Common myeloid progenitor, CD34-positive (primary cell): ENCODE measurements around the gene BICDL2.

Source experiments
- CTCF ChIA-PET: fragments of 350-600 bp; sonication (Branson Sonifier 250); formaldehyde crosslinking; loops from one replicate; lab custom pipeline; 2021; ENCODE audit warnings: antibody characterized with exemption; lab: Charles Lee
- POLR2A ChIA-PET: fragments of 350-600 bp; sonication (Branson Sonifier 250); formaldehyde crosslinking; loops from one replicate; lab custom pipeline; 2021; ENCODE audit warnings: antibody characterized with exemption; lab: Charles Lee
- DNase-seq, 3 donors: peaks; one replicate each; pipeline versions ENCODE4 v3.0.0 to v3.0.0-alpha.2; 2013
- H3K27ac ChIP-seq, 2 experiments: 1 replicate in 1 of 2; 2 replicates in 1 of 2; pipeline ENCODE4 v1.7.0; 2013; ENCODE audit warnings: inconsistent platforms in 2 of 2, low read length in 2 of 2, mild to moderate bottlenecking in 2 of 2, low read depth in 1 of 2, moderate library complexity in 1 of 2; ENCODE audit not compliant: severe bottlenecking in 2 of 2, insufficient read depth in 1 of 2, poor library complexity in 1 of 2
- H3K27me3 ChIP-seq, 5 experiments: replicated peaks in 2 of 5; 1 replicate in 3 of 5; 2 replicates in 2 of 5; pipeline versions ENCODE4 v1.6.1 to v1.7.0; 2013; ENCODE audit warnings: low read length in 4 of 5, mild to moderate bottlenecking in 2 of 5, moderate library complexity in 2 of 5, inconsistent platforms in 1 of 5; ENCODE audit not compliant: insufficient read depth in 5 of 5, control insufficient read depth in 4 of 5
- H3K36me3 ChIP-seq, 4 experiments: 1 replicate in 2 of 4; 2 replicates in 2 of 4; pipeline versions ENCODE4 v1.6.1 to v1.7.0; 2013; ENCODE audit warnings: low read length in 3 of 4, control low read depth in 1 of 4, mild to moderate bottlenecking in 1 of 4; ENCODE audit not compliant: control insufficient read depth in 4 of 4, insufficient read depth in 4 of 4
- H3K4me1 ChIP-seq, 4 experiments: 1 replicate in 3 of 4; 2 replicates in 1 of 4; pipeline versions ENCODE4 v1.6.1 to v1.7.1; 2013; ENCODE audit warnings: low read length in 3 of 4, mild to moderate bottlenecking in 3 of 4, control low read depth in 1 of 4, inconsistent platforms in 1 of 4, moderate library complexity in 1 of 4; ENCODE audit not compliant: control insufficient read depth in 4 of 4, insufficient read depth in 4 of 4; ENCODE audit errors: control extremely low read depth in 1 of 4
- H3K4me3 ChIP-seq, 7 experiments: 1 replicate in 4 of 7; 2 replicates in 3 of 7; pipeline versions ENCODE4 v1.5.1 to v1.7.0; 2013; ENCODE audit warnings: mild to moderate bottlenecking in 7 of 7, low read length in 6 of 7, moderate library complexity in 6 of 7, inconsistent platforms in 2 of 7, low read depth in 2 of 7, control low read depth in 1 of 7; ENCODE audit not compliant: insufficient read depth in 4 of 7, control insufficient read depth in 1 of 7; ENCODE audit errors: extremely low read depth in 1 of 7
- H3K9me3 ChIP-seq, 5 experiments: 1 replicate in 4 of 5; 2 replicates in 1 of 5; pipeline versions ENCODE4 v1.6.1 to v1.7.1; 2013; ENCODE audit warnings: low read length in 4 of 5, mild to moderate bottlenecking in 2 of 5, inconsistent platforms in 1 of 5, low read depth in 1 of 5, moderate library complexity in 1 of 5; ENCODE audit not compliant: control insufficient read depth in 4 of 5, insufficient read depth in 2 of 5; ENCODE audit errors: control extremely low read depth in 1 of 5
- WGBS: methylation state at CpG from one replicate; pipeline ENCODE4 v1.1.5; 2013; ENCODE audit not compliant: insufficient coverage; 5-methylcytosine and 5-hydroxymethylcytosine counted together

Gene BICDL2

DNA sequence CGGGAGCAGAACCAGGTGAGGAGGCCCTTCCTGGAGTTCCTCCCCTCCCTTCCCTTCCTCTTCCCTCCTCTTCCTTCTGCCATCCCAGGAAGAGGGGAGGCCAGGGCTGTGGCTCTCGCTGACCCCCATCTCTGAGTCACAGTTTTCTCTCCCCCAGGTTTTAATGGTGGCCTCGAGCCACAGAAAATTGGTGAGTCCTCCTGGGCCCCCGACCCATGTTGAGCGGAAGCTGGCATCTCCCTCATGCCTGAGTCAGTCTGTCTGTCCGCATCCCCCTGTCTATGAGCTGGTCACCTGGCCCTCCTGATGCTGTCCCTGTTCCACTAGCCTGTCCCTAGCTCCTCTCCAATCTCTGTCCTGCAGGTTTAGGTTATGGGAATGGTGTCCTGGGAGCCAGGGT, 36.8 kb downstream of the BICDL2 start:
- Histone ChIP-seq H3K27ac (no peak overlapping the region), H3K36me3 (peaks cover 0 to 4% (median 1%) of the 10 kb centered on the region in 4 experiments), H3K27me3 (no peaks in the 10 kb centered on the region), H3K4me3 (no peak overlapping the region), H3K9me3 (no peaks in the 10 kb centered on the region), H3K4me1 (peaks cover 0 to 6% (median 2%) of the 10 kb centered on the region in 4 experiments)
- no peak for DNase-seq
- POLR2A ChIA-PET = no interaction called here
- CTCF ChIA-PET = interaction anchor here (1.0 to 10.6 kb wide), 4 partner anchors 11 to 30 kb away, joined by 3 to 197 read pairs (median 55); partner anchors contain the start of genes CLDN6, HCFC1R1, THOC6 and TNFRSF12A
- 100% methylated on average over 4 of the region's 6 CpGs for WGBS

DNA sequence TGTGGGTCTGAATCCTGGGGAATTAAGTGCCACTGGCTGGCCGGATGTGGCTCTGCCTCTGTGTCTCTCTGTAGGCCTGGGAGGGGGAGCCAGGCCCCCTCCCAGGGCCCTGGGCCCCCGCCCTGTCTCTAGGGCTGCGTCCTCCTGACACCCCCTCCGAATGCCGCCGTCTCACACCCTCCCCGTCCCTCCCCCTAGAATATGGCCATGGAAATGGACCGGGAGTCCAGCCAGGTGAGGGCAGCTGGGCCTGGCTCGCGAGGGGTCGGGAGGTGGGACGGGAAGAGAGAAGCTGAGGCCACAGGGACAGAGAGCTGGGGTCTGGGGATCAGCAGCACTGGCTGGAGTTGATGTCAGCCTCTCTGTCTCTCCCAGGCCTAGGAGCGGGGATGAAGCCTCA, 40.4 kb downstream of the BICDL2 start:
- DNase-seq = no peak
- CTCF ChIA-PET = interaction anchor here (1.1 to 1.8 kb wide), 3 partner anchors 8 to 35 kb away, joined by 3 read pairs; a partner anchor contains a TSS
- POLR2A ChIA-PET = no interaction called here
- Histone ChIP-seq H3K9me3 (no peaks in the 10 kb centered on the region), H3K4me1 (no peaks in the 10 kb centered on the region), H3K27me3 (no peaks in the 10 kb centered on the region), H3K4me3 (no peak overlapping the region), H3K27ac (no peak overlapping the region), H3K36me3 (no peaks in the 10 kb centered on the region)
- 100% methylated on average over 7 of the region's 13 CpGs for WGBS

DNA sequence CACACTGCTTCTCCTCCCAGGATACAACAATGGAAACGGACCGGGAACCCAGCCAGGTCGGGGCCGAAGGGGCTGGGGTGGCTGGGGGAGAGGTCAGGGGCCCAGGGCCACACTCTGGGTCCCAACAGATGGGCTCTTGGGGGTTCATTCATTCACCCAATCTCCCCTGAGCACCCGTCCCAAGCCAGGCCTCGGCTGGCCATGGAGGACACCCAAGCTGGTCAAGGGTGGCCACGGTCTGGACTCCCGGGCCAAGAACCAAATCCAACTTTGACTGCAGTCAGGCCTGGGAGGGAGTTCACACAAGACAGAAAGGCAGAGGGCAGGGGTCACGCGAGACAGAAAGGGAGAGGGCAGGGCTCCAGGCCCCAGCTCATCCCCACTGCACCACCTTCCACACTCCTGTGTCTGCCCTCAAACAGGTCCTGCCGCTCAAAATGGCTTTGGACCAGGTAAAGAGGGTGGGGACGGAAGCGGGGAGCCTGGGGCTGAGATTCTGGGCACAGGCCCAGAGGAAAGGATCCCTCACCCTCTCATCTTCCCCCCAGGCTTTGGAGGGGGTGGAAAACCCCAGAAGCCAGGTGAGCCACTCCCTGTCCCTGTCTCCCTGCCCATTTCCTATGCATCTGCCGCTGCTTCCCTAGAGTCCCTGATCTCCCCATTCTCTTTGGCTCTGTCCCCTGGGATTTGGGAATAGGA, 44.2 kb downstream of the BICDL2 start:
- WGBS = 98% methylated on average over 7 of the region's 14 CpGs
- DNase-seq = no peak
- CTCF ChIA-PET = interaction anchor here (0.6 to 1.1 kb wide), 2 partner anchors 9 to 21 kb away, joined by 3 read pairs; no protein-coding TSS in a partner anchor
- Histone ChIP-seq H3K36me3 (no peaks in the 10 kb centered on the region), H3K27me3 (no peaks in the 10 kb centered on the region), H3K4me1 (no peaks in the 10 kb centered on the region), H3K27ac (no peak overlapping the region), H3K4me3 (no peak overlapping the region), H3K9me3 (no peaks in the 10 kb centered on the region)
- POLR2A ChIA-PET = no interaction called here

DNA sequence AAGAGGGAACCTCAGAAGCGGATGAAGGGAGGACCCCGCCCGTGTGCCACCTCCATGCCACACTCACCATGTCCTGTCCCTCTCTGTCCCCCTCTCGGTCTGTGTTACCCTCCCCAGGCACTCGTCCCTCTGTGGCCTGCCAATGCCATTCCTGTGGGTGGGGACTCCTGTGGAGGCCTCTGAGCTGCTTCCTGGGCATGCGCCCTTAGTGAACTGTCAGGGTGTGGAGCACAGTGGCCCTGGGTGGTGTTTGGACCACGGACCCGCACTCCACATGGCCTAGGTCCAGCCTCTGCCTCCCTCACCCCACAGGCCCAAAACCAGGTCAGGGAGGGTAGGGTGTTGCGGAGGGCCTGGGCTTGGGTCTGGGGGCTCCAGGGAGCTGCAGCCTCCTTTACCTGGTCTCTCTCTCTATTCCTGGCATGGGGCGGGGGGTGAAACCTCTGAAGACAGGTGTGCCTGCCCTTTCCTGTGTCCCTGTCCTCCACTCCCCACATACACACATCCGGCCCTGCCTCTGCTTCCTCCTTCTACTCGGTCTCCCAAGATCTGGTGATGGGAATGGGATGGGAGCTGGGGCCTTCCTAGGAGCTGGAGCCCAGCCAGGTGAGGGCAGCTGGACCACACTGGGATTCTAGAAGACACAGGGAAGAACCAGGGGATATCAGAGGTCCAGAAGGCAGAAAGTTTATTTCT, 45.0 kb downstream of the BICDL2 start:
- Histone ChIP-seq H3K27ac (no peak overlapping the region), H3K36me3 (no peaks in the 10 kb centered on the region), H3K4me1 (no peaks in the 10 kb centered on the region), H3K4me3 (no peak overlapping the region), H3K9me3 (no peaks in the 10 kb centered on the region), H3K27me3 (no peaks in the 10 kb centered on the region)
- 95% methylated on average over 4 of the region's 12 CpGs for WGBS
- no peak for DNase-seq
- ChIA-PET POLR2A (no interaction called here), CTCF (interaction anchor here (1.1 kb wide), 1 partner anchor 20 kb away, joined by 3 read pairs; no protein-coding TSS in a partner anchor)

DNA sequence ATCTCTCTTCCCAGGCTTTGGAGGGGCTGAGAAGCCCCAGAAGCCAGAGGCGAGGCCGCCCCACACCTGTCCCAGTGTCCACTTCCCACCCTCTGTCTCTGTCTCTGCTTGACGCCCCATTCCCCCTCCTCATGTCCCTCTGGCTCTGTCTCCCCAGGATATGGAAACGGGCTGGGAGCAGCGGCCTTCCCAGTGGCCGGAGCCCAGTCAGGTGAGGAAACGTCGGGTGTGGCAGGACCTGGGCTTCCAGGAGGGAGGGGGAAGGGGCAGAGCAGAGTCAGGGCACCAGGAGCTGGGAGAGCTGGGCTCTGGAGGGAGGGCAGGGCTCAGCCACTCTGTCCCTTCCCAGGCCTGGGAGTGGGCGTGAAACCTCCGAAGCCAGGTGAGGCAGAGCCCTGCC, 45.9 kb downstream of the BICDL2 start:
- DNase-seq = no peak
- no peaks in the 10 kb centered on the region for H3K36me3 ChIP-seq
- no peaks in the 10 kb centered on the region for H3K4me1 ChIP-seq
- WGBS = 94% methylated on average over 3 of the region's 10 CpGs
- CTCF ChIA-PET = interaction anchor here (0.9 kb wide), 1 partner anchor 23 kb away, joined by 3 read pairs; no protein-coding TSS in a partner anchor
- H3K4me3 ChIP-seq = no peak overlapping the region
- no peak overlapping the region for H3K27ac ChIP-seq
- H3K27me3 ChIP-seq = no peaks in the 10 kb centered on the region
- POLR2A ChIA-PET = no interaction called here
- H3K9me3 ChIP-seq = no peaks in the 10 kb centered on the region

DNA sequence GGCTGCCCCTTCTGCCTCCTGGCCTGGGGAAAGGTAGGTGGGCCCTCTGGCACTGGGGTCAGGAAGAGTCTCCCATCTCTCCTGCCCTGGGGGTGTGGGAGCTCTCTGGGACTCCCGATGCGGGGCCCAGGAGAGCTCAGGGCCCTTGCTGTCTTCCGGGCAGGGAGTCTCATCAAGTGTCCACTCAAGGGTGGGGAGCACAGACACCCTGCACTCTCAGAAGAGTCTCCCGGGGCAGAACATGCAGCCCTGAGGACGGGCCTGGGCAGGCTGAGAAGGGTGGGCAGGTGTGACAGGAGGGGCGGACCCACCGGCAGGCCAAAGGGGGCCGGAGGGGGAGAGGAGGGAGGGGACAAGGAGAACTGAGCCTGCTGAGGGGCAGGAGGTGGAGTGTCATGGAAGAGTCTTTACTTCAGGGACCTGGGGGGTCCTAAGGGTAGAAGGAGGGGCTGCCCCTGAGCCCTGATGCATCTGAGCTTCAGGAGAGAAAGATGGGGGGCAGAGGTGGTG, 48.1 kb downstream of the BICDL2 start:
- Histone ChIP-seq H3K4me1 (peaks cover 0 to 5% (median 4%) of the 10 kb centered on the region in 4 experiments), H3K9me3 (no peaks in the 10 kb centered on the region), H3K36me3 (no peaks in the 10 kb centered on the region), H3K4me3 (no peak overlapping the region), H3K27me3 (no peaks in the 10 kb centered on the region), H3K27ac (no peak overlapping the region)
- POLR2A ChIA-PET = no interaction called here
- CTCF ChIA-PET = interaction anchor here (0.9 to 3.2 kb wide), 5 partner anchors 8 to 60 kb away, joined by 3 to 9 read pairs (median 4); no protein-coding TSS in a partner anchor
- no peak for DNase-seq
- 97% methylated on average over 5 of the region's 8 CpGs for WGBS
